Calu3 (cell line): ENCODE measurements around the gene TM6SF1. TPM values are rescaled to one million over a fixed set of nuclear protein-coding genes. Genes with fewer than 3 reads are reported as not detected.

Source experiments
- Bru-seq: library from RNA; stranded (reverse); fragments of 400-500 nt; gene quantifications from one replicate; lab custom pipeline; 2021; lab: Mats Ljungman, UMichigan
- BruChase-seq, 2 experiments: library from RNA; stranded (reverse); fragments of 400-500 nt; gene quantifications; one replicate each; lab custom pipeline; 2021; lab: Mats Ljungman, UMichigan
- BruUV-seq: library from RNA; stranded (reverse); fragments of 400-500 nt; replicated peaks from 2 replicates; lab custom pipeline; 2021; lab: Mats Ljungman, UMichigan
- CTCF ChIA-PET: fragments of 300-600 bp; sonication (Branson Sonifier 250); formaldehyde crosslinking; loops from one replicate; lab custom pipeline; 2022; ENCODE audit warnings: antibody characterized with exemption; lab: Charles Lee
- DNase-seq: peaks from one replicate; pipeline ENCODE4 v3.0.0; 2022
- H3K27ac Mint-ChIP-seq: one replicate; pipeline ENCODE4 v1.8.0; 2022; ENCODE audit warnings: mixed read lengths; ENCODE audit not compliant: unreplicated experiment
- H3K27me3 Mint-ChIP-seq: one replicate; pipeline ENCODE4 v1.8.0; 2022; ENCODE audit warnings: mixed read lengths; ENCODE audit not compliant: unreplicated experiment
- H3K36me3 Mint-ChIP-seq: one replicate; pipeline ENCODE4 v1.8.0; 2022; ENCODE audit warnings: mild to moderate bottlenecking, moderate library complexity, mixed read lengths; ENCODE audit not compliant: insufficient read depth, unreplicated experiment
- H3K4me1 Mint-ChIP-seq: one replicate; pipeline ENCODE4 v1.8.0; 2022; ENCODE audit warnings: mild to moderate bottlenecking, low read depth, mixed read lengths; ENCODE audit not compliant: unreplicated experiment
- H3K4me3 Mint-ChIP-seq: one replicate; pipeline ENCODE4 v1.8.0; 2022; ENCODE audit warnings: mild to moderate bottlenecking, low read depth, moderate library complexity, mixed read lengths; ENCODE audit not compliant: unreplicated experiment
- H3K9me3 Mint-ChIP-seq: one replicate; pipeline ENCODE4 v1.8.0; 2022; ENCODE audit warnings: low read depth, mixed read lengths; ENCODE audit not compliant: unreplicated experiment
- CTCF ChIP-seq: fragments of 200-600 bp; IDR thresholded peaks from one replicate; pipeline ENCODE4 v1.8.0; 2022; ENCODE audit warnings: antibody characterized with exemption; ENCODE audit not compliant: unreplicated experiment
- intact Hi-C: fragments of 100-400 bp; cut with micrococcal nuclease; formaldehyde crosslinking; loops from one replicate; pipeline ENCODE4 v1.10.0; 2022; ENCODE audit not compliant: unreplicated experiment
- long read RNA-seq: library from polyadenylated mRNA; stranded (forward); transcript quantifications from one replicate; pipeline ENCODE4 v2.0.0, GENCODE V29; 2022
- total RNA-seq: library from RNA; stranded (reverse); gene quantifications from 2 replicates; pipeline ENCODE4 v1.2.3, GENCODE V29; 2022

TM6SF1 gene
- total RNA-seq: not detected in 2 replicates
- Bru-seq, nascent RNA: percentile 9 among the genes with signal in this experiment
- BruChase-seq, experiment 1, labeled RNA remaining after a 6-hour chase: not detected
- percentile 3 among the genes with signal in this experiment for BruChase-seq, experiment 2, labeled RNA remaining after a 2-hour chase
- long read RNA-seq, partial matches to known transcripts: 0 of 5 reads
- long read RNA-seq, other reads (novel, unspliced or antisense): 5 of 5 reads

GRCh38 chr15:83106994-83107840, at the start of gene TM6SF1:
Gene TM6SF1, plus strand, starts transcription at chr15:83107645. Its CDS starts 36 bp downstream, at chr15:83107681.
- H3K9me3 Mint-ChIP-seq: peaks cover 4% of the 10 kb centered on the region
- peak; percentile 9 for DNase-seq
- intact Hi-C loops: no loop called here
- peaks cover 5% of the 10 kb centered on the region for H3K36me3 Mint-ChIP-seq
- peak within 1 kb of the TSS; percentile 23 for H3K4me3 Mint-ChIP-seq
- no TSS peak for BruUV-seq
- H3K4me1 Mint-ChIP-seq: peaks cover 11% of the 10 kb centered on the region
- CTCF ChIA-PET: no interaction called here
- no peak for TF ChIP-seq CTCF
- peaks cover 41% of the 10 kb centered on the region for H3K27me3 Mint-ChIP-seq
- H3K27ac Mint-ChIP-seq: no peak within 1 kb of the TSS

GRCh38 chr15:83057696-83058376, 49.6 kb upstream of the TM6SF1 start:
- Mint-ChIP-seq H3K4me3 (no peak overlapping the region), H3K9me3 (no peaks in the 10 kb centered on the region), H3K27ac (no peak overlapping the region), H3K4me1 (peaks cover 13% of the 10 kb centered on the region), H3K27me3 (no peaks in the 10 kb centered on the region), H3K36me3 (peaks cover 34% of the 10 kb centered on the region)
- no TSS peak for BruUV-seq
- TF ChIP-seq CTCF: no peak
- CTCF ChIA-PET: no interaction called here
- intact Hi-C loops: no loop called here
- no peak for DNase-seq

- BruUV-seq: no TSS peak
- Mint-ChIP-seq H3K36me3 (peaks cover 25% of the 10 kb centered on the region), H3K4me3 (no peak overlapping the region), H3K27ac (no peak overlapping the region), H3K27me3 (no peaks in the 10 kb centered on the region), H3K9me3 (no peaks in the 10 kb centered on the region), H3K4me1 (peaks cover 13% of the 10 kb centered on the region)
- intact Hi-C loops: no loop called here
- CTCF ChIA-PET: no interaction called here
- DNase-seq: no peak
- no peak for TF ChIP-seq CTCF
These were observed 45.8 kb upstream of the TM6SF1 start for GRCh38 chr15:83061680-83062079.

GRCh38 chr15:83062768-83063180, 44.7 kb upstream of the TM6SF1 start:
- H3K4me3 Mint-ChIP-seq: no peak overlapping the region
- no TSS peak for BruUV-seq
- TF ChIP-seq CTCF: no peak
- peaks cover 6% of the 10 kb centered on the region for H3K4me1 Mint-ChIP-seq
- CTCF ChIA-PET: interaction anchor here (0.5 to 0.6 kb wide), 2 partner anchors 29 to 582 kb away, joined by 3 read pairs; no protein-coding TSS in a partner anchor
- no peak for DNase-seq
- intact Hi-C loops: no loop called here
- H3K27me3 Mint-ChIP-seq: no peaks in the 10 kb centered on the region
- no peaks in the 10 kb centered on the region for H3K9me3 Mint-ChIP-seq
- no peak overlapping the region for H3K27ac Mint-ChIP-seq
- peaks cover 33% of the 10 kb centered on the region for H3K36me3 Mint-ChIP-seq
